Embryonic facial prominence (tissue), 1 donor: Measurements from ENCODE around the gene C15orf61.

Source experiments
- DNase-seq: peaks from one replicate; pipeline ENCODE4 v3.0.0-alpha.2; 2016; ENCODE audit errors: extremely low spot score

The C15orf61 gene

DNA sequence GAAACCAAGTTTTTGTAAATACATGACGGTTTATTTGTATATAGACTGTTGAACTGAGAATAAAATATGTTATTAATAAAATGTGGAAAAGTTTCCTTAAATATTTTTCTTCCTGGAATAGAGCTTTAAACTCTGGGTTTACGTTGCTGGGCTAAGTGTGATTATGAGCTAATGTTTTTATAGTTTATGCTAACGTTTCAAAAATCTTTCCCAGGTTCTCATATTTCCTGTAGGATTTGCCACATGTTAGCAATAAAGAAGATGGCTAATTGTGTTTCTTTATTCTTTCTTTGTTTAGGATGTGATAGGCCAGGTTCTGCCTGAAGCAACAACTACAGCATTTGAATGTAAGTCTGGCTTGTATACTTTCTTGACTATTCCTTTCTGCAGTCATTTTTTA lies 28.8 kb downstream of the C15orf61 start:
- peak; percentile 12 for DNase-seq

DNA sequence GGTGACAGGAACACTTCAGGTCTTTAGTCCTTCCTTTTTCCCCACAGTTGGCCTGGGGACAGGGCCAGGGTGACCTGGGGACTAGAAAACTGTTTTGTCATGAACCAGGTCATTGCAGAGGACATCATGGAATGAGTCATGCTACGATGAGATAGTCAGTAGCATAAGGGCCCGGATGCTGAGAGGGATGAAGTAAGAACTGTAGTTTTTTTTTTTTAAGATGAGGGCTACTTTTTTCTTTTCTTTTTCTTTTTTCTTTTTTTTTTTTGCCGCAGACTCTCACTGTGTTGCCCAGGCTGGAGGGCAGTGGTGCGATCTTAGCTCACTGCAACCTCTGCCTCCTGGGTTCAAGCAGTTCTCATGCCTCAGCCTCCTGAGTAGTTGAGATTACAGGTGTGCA lies 29.6 kb downstream of the C15orf61 start:
- DNase-seq, result no peak

DNA sequence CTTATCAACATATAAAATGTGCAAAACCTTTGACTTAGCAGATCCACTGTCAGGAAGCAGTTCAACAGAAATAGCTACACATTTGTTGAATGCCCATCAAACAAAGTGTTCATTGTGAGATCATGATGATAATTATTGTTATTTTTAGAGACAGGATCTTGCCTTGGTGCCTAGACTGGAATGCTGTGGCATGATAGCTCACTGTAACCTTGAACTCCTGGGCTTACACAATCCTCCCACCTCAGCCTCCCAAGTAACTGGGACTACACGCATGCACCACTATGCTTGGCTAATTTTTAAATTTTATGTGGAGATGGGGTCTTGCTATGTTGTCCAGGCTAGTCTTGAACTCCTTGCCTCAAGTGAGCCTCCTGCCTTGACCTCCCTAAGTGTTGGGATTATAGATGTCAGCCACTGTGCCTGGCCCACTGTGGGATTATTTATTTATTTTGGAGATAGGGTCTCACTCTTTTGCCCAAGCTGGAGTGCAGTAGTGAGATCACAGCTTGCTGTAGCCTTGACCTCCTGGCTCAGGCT lies 30.3 kb downstream of the C15orf61 start:
- no peak for DNase-seq

DNA sequence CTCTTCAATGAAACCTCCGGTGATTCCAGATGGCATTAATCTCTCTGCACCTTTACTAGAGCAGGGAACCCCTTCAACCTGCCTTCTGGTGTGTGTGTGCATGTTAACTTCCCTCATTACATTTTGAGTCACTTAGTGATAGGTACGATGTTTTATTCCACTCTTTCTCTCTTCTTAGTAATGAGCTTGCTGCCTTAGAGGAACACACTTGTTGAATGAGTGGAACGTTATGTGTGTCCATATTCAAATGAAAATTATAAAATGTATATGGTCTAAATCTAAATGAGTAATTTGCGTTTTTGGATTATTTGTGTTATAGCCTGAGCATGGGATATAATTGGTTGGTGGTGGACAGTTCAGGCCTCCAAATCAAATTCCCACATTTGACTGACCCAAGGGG lies 33.6 kb downstream of the C15orf61 start:
- no peak for DNase-seq

DNA sequence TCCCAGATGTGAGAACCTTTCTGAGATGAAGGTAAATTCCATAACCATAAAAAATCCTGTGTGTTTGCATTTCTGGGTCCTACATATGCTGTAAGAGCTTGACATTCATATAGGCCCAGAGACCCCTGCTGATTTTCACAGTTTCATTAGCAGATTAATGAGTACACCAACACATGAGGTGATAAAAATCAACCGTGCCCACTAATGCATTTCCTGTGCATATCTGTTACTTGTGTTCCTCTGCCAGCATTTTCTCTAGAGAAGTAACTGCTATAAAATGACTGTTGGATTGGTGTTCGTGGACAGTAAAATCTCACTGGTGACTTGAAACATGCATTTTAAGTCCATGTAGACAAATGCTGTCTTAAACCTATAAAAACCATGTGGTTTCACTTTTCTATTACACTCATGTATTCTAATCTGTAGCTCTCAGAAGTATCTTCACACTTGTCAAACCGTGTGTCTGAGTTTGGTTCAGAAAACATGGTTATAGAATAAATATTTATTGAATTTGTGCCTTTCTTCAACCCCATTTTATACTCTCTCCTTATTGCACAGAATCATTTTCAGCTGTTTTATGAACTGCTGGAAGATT lies 36.1 kb downstream of the C15orf61 start:
- no peak for DNase-seq

DNA sequence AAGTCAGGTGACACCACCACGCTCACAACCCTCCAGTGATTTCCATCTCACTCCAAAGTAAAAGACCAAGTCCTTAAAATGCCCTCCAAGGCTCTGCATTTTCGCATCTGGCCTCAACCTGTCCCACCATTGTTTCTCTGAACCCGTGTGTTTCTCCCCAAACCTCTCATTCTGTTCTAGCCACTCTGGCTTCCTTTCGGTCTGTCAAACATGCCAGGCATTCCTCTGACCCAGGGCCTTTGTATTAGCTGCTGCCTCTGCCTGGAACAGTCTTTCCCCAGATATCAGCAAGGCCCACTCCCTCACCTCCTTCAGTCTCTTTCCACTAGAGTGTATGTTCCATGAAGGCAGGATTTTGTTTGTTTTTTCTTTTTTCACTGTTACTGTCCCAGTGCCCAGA lies 37.6 kb downstream of the C15orf61 start:
- DNase-seq, result no peak

DNA sequence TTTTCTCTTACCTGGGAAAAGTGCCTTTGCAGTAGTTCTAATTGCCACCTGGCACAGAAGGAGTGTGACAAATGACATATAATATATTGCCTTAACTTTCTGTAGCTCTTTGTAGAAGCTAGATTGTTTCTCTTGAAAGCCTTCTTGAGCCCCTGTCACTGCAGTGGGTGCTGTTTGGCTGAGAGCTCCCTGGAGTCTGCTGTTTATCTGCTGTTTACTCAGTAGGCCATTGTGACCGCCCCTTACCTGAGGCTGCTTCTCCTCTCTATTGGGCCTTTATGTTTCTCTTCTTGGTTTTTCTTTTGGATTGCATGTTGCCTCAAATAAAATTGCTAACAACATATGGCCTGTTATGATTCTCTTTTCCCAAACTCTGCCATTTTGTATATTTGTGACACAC lies 38.2 kb downstream of the C15orf61 start:
- DNase-seq, result no peak

DNA sequence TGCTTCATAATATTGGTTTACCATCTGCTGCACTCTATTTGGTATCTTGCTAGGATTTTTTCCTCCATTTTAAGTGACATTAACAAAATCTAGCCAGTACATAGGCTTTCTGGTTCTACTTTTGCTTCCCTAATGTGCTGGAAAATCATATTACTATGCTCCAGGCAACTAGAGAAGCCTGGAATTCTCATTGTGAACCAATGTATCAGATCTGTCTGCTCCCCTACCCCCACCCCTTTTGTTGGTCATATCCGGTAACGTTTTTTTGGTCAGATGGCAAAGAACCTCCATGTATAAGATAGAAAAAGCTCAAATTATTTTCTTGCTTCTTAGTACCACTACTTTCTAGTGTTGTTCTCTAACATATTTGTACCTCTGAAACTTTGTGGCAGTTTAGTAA lies 38.6 kb downstream of the C15orf61 start:
- no peak for DNase-seq

DNA sequence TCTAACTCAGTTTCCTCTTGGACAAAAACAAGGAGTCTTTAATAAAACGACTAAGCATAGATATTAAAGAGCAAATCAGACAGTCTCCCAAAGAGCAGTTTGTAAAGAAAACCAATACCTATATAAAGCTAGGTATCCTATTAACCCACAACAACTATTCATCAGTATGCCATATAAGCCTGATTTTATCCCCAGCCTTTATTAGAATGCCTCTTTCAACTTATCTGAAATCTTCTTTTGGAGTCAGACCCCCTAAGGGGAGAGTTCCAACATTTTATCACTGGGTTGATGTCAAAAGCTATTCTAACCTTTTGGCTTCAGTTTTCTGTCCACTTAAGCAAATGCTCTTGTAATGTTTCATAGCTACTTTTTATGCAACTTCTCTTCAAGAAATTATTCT lies 39.4 kb downstream of the C15orf61 start:
- DNase-seq, result no peak

DNA sequence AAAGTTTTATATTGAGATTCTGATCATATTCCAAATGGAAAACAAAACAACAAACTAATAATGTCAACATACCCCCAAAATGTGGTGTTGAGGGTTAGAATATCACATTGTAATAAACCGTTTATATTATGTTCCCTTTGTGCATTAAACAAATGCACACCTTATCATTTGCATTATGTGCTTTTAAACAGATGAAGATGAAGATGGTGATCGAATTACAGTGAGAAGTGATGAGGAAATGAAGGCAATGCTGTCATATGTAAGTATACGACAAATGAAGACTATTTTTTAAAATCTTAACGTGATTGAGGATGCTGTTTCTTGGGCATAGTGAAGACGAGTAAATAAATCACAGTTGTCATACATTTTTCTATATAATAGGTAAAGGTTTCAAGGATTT lies 42.2 kb downstream of the C15orf61 start:
- DNase-seq, result no peak

DNA sequence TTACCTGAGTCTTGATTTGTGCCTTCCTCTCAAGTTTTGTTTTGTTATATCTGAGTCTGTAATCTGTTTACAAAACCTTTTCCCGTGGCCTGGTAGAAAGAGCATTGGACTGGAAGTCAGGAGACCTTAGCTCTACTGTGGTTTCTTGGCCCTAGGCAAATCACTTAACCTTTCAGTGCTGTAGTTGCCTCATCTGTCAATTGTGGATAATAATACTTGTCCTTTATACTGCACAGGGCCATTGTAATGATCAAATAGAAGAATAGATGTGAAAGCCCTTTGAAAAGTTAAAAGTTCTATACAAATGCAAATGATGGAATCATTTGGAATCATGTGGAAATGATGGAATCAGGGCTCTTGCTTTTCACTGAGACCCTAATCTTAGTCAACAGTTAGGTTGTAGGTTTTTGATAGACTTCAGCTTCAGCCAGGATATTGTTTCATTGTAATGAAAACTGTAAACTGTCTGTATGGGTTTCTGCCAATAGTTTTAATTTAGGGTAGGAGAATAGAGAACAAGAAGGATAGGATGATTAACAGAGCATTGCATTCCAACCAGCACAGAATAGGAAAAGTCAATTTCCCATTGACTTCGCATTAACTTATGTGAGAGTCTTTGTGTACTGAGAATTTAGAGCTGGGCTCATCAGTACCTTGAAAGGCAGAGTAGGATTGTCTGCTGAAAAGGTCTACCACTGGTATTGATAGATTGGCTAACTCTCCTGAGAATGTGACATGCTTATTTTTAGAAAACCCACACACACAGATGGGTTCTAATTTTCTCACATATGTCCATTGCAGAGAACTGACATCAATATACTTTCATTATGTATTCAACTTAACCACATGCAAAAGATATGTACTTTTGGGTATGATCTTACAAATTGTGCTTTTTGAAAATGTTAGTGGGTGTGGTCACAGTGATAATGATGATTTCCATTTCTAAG lies 43.4 kb downstream of the C15orf61 start:
- no peak for DNase-seq

DNA sequence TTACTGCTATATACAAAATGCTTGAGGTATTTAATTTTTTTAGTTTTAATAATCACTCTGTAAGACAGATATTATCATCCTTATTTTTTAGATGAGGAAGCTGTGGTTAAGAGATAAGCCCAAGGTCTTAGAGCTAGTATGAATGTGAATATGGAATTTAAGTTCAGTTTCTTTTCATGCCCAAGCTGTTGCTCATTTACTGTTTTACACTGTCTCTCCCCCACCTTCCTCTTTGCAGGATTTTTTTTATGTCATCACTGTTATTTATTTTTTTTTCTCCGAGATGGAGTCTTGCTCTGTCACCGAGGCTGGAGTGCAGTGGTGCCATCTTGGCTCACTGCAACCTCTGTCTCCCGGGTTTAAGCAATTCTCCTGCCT lies 44.0 kb downstream of the C15orf61 start:
- DNase-seq, result no peak

DNA sequence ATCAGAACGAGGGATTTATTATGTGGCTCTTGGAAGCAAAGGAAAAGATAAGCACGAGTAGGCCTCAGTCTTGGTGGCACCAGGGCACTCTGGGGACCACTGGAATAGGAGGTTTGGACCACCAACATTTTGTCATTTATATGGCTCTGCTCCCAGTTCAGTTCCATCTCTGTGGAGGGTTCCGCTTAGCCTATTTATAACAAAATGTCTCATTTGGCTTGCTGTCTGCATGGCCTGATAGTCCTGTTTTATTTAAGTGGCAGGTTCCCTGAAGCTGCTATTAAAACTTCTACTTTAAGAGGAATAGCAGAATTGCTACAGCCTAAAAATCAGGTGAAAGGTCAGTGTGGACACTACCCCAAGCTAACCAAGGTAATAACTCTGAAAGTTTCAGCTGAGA lies 48.7 kb downstream of the C15orf61 start:
- no peak for DNase-seq

DNA sequence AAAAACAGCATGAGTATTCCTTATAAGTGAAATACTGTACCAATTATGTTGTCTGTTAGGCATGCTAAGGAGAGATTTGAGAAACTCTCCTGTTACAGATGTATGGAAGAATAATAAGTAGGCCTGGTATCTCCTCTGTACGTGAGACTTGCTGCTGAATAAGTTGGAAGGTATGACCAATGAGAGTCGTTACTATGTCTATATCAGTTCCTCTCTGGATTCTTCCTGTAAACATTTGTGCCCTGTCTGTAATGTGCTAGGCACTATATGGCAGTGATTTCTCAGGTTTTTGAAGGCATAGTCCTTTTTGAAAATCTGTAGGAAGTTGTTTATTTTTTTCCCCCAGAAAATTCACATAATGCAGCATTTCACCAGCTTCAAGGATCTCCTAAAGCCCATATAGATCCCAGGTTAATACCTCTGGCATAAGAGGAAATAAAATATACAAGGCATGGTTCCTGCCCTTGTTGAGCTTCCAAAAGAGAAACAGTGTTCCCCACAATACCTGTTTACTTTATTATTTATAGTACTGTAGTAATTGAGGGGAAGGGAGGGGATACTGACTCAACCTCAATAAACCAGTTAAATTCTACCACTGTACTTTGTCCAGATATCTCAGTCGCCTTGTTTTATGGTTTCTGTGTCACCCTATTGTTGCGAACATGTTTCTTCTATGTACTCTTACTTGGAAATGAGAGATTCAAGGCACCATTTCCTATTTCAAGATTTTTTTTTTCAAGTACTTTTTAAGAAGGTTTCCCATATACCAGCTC lies 50.1 kb downstream of the C15orf61 start:
- no peak for DNase-seq

DNA sequence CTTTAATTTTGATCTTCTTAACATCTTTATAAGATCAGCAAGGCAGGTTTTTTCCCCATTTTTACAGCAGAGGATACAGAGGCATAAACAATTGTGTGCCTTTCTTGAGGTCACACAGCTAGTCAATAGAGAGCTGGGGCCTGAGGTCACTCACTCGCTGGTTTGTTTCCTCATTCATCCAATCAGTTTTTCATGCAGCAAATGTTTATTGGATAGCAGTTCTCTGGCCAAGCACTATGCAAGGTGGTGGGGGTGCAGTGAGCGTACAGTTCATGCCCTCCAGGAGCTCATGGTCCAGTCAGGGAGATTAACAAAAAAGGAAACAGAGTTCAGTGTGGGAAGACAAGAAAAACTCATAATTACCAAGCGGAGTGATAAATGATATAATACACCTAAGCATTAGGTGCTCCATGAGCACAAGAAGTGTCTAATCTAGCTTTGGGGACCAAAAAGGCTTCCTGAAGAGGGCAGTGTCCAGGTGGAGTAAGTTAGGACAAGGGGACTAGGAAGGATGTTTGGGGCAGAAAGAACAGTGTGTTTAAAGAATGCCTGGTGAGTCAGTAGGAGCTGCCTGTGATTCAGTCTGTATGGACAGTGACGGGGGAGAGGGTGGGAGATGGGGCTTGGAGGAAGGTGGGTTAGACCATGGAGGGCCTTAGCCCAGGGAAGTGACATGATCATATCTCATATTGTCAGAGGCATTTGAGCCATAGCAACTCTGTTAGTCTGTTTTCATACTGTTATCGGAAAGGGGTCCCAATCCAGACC lies 50.9 kb downstream of the C15orf61 start:
- DNase-seq, result no peak

DNA sequence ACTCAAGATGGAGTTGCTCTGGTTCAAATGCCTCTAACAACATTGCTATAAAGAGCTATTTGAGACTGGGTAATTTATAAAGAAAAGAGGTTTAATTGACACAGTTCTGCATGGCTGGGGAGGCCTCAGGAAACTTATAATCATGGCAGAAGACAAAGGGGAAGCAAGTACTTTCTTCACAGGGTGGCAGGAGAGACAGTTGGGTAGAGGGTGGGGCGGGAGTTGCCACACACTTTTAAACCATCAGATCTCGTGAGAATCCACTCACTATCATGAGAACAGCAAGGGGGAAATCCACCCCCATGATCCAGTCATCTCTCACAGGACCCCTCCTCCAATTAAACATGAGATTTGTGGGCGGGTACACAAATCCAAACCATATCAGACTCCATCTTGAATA lies 52.3 kb downstream of the C15orf61 start:
- no peak for DNase-seq

DNA sequence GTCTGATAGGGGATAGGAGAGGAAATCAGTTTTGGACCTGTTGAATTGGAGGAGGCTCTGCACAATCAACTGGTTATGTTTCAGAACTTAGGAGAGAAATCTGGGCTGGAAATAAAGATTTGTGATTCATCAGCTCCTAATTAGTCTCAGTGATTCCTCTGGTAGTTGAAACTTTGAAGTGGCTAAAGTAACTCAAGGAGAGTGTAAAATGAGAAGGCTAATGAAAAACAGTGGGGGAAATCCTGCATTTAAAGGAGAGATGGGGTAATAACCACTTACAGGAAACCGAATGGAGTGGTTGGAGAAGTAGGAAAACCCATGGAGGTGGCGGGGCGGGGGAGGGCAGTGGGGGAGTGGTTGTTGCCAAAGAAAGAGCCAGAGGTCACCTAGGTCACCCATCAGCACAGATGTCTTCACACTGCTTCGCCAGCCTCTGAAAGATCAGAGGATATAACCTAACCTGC lies 54.1 kb downstream of the C15orf61 start:
- no peak for DNase-seq

DNA sequence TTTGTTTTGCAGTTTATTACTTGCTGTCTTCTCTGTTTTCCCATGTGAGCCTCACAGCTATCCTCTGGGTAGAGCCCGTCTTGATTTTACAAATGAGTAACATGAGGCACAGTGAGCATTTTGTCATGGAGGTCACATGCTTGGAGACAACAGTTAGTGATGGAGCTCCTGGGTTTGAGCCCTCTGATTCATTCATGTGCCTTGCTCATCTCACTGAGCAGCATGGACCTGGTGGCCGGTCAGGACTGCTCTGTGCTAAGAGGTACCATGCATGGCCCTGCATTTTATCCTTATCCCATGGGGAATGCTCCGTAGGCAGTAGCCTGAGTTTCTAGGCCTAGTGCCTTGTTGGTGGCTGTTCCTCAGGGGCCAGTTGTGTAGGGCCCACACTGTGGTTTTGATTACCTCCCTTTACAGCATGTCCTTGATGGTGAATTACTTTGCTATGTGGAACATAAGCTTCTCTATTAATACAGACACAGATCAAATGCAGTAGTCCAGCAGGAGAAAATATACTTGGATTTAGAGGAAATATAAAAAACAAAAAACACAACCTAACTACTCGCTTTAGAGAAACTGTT lies 57.2 kb downstream of the C15orf61 start:
- DNase-seq, result no peak

DNA sequence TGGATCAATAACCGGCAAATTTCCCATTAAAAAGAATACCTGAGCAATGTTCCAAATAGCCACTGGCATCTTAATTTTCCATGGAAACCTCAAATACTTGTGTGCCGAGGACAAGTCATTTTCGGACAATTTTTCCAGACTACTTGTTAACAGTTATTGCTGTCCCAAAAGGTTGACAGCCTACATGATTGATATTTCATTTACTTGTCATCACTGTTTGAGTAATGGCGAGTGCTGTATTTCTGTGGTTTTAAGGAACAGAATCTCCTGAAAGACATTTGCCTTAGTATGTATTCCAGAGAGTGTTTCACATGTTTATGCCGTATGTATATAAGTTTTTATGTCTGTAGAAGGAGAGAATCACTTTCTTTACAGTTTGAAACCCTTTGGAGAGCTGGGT lies 58.2 kb downstream of the C15orf61 start:
- no peak for DNase-seq
